ENCODE measurements around the gene INPP5B. TPM values are rescaled to one million over a fixed set of nuclear protein-coding genes. Genes with fewer than 3 reads are reported as not detected.

Gene INPP5B
- total RNA-seq, 1 donor from 2014 or later = 18.7 TPM

DNA sequence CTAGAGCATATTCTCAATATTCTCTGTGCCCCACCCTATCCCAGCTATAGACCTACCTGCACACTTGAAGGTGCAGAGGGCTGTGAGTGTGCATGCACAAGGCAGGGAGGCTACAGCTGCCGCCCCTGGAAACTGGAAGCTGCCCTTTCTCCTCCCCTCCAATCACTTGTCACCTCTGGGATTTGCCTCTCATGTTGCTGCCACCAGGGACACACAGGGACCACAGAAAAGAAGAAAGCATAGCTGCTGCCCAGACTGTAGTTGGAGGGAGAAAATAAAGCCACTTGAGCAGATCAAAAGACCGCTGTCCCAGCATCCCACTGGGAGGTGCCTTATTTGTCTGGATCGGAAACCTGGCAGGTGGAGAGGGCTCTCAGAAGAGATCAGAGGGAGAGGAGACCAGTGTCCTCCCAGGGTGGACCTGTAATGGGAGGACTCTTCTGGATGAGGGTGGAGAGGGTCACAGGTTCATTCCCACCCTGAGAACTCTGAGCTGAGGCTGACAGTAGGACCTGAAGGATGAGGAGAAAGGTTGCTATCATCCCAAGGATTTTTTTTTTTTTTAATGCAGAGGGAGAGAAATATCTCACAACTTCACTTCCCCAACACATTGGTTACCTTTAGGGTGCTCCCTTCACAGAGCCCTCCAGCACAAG lies 7.6 kb upstream of the INPP5B start:
- no peak overlapping the region for H3K4me3 ChIP-seq (ENCODE audit: low read depth, low read length)
- DNase-seq (ENCODE audit: low read depth) = no peak
- TF ChIP-seq, protein P1, sequence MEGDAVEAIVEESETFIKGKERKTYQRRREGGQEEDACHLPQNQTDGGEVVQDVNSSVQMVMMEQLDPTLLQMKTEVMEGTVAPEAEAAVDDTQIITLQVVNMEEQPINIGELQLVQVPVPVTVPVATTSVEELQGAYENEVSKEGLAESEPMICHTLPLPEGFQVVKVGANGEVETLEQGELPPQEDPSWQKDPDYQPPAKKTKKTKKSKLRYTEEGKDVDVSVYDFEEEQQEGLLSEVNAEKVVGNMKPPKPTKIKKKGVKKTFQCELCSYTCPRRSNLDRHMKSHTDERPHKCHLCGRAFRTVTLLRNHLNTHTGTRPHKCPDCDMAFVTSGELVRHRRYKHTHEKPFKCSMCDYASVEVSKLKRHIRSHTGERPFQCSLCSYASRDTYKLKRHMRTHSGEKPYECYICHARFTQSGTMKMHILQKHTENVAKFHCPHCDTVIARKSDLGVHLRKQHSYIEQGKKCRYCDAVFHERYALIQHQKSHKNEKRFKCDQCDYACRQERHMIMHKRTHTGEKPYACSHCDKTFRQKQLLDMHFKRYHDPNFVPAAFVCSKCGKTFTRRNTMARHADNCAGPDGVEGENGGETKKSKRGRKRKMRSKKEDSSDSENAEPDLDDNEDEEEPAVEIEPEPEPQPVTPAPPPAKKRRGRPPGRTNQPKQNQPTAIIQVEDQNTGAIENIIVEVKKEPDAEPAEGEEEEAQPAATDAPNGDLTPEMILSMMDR (conservative IDR thresholded peaks at IDR 0.05; ENCODE audit: low read depth, low read length) = no peak

DNA sequence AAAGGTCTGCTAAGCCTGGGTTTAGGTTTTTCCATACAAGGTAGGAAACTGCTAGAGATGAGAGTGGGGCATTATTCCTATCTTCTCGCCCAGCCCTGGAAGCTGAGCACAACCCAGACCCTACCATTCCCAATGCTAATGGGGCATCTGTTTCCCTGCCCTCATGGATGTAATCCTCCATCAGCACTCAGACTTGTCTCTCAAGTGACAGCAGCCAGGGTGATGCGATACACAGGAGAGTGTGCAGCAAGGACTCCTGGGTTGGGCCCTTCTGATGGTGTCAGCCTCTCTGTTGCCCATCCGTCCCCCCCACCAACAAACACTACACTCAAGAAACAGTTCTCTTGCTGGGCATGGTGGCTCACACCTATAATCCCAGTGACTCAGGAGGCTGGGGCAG lies 5.9 kb upstream of the INPP5B start:
- H3K4me3 ChIP-seq (ENCODE audit: low read depth, low read length) = no peak overlapping the region
- TF ChIP-seq, protein P1 (conservative IDR thresholded peaks at IDR 0.05; ENCODE audit: low read depth, low read length) = no peak
- no peak for DNase-seq (ENCODE audit: low read depth)

DNA sequence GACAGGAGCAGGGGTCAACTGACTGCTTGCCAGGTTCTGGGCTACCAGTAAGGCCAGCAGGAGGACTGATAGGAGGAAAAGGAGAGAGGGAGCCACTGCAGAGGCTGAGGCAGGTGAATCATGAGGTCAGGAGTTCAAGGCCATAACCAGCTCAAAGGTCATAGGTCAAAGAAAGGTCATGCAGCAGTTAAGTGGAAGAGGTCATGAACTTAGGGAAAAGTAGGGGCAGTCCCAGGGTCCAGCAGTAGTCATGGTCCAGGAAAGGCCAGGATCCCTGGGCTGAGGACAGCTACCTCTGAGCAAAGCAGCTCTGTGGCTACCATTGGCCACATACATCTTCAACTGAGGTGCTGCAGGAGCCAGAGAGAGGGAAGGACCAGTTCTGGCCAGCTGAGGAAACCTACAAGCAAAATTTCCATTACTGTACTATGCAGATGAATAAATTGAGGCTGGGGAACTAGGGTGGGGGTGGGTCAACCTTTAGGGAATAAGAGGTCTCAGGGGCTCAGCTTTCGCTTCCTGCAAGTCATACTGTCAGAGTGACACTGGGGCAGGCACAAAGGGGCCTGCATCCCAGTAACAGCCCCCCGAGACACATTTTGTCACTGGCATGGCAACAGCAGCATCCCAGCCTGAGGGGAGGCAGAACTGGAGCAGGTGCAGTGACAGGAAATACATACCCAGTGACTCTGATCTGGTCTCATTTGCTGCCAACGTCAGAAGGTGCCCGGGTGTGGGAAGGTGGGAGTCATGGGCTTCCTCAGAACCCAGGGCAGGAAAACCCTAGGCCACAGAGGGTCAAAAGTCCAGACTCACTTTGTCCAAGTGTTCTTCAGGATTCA lies 5.2 kb upstream of the INPP5B start:
- TF ChIP-seq, protein P1 (conservative IDR thresholded peaks at IDR 0.05; ENCODE audit: low read depth, low read length) = no peak
- no peak overlapping the region for H3K4me3 ChIP-seq (ENCODE audit: low read depth, low read length)
- DNase-seq (ENCODE audit: low read depth) = no peak

DNA sequence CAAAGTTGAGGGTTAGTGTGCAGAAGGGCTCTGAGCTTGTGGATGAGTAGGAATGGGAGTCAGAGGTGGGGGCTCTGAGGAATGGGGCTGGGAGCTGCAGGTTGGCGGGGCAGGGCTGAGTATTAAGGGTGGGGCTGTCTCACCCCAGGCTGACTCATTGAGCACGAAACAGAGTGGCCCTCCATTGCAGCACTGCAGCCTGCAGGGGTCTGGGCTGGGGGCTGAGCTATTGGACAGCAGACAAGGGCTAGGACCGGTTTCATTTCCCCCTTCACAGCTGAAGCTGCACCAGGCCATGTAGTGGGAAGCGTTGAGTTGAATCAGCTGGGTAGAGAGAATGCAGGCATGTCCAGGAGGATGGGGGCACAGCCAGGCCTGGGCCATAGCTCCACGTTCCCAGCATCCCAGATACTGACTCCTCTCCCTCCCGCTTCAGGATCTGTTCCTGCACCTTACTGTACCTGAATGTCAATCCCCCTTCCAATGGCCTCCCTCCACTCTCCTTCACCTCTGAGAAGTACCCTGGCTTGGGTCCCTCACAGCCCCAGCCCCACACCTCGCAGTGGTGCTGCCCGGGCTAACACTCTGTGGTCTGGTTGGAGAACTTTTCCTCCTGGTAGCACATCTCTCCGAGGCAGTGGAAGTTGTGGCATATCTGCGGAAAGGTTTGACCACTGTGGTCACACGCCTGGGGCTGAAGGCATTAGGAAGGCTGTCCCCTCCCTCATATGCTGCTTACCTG lies 4.4 kb upstream of the INPP5B start:
- H3K4me3 ChIP-seq (ENCODE audit: low read depth, low read length) = no peak overlapping the region
- TF ChIP-seq, protein P1 (conservative IDR thresholded peaks at IDR 0.05; ENCODE audit: low read depth, low read length) = no peak
- no peak for DNase-seq (ENCODE audit: low read depth)

DNA sequence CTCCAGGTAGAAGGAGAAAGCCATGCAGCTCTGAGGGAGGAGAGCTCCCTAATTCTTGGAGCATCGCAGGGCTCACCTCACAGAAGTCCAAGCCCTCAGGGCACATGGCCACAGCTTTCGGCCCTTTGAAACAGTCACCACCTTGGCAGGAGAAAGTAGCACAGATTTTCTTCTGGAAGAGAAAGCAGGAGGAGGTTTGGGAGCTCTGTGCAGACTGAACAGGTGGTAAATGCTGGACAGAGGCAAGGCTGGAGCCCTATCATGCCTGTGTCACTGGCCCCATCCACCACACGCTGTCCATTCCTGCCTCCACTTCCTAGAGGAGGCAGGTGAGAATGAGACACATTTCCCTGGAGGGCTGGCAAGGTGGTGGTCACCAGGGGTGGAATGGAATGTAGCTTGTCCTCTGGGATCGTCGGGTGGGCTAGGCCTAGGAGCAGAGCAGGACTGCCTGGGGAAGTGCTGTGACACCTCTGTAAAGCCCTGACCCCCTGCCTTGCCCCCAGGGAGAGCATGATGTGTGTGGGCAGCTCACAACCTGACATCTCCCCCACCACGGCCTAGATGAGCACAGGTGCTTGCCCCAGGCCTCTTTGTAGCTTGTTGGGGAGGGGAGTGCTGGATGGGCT lies 2.8 kb upstream of the INPP5B start:
- no peak for DNase-seq (ENCODE audit: low read depth)
- TF ChIP-seq, protein P1 (conservative IDR thresholded peaks at IDR 0.05; ENCODE audit: low read depth, low read length) = no peak
- no peak overlapping the region for H3K4me3 ChIP-seq (ENCODE audit: low read depth, low read length)

DNA sequence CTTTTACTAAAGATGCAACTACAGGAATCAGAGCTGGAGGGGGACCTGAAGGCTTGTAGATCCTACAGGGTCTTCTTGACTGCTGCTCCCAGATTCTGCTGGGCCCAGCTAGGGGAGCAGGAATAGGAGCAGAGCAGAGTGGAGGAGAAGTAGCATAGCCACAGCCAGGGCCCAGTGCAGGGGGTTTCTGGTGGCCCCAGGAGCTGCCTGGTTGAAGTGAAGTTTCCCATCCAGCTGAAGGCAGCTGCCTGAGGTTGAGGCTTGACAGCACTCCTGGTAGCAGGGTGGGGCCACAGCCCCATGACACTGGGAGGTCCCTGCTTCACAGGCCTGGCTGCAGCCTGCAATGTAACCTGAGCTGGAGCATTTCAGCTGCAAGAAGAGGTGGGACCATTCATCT lies 2.0 kb upstream of the INPP5B start:
- TF ChIP-seq, protein P1 (conservative IDR thresholded peaks at IDR 0.05; ENCODE audit: low read depth, low read length) = no peak
- H3K4me3 ChIP-seq (ENCODE audit: low read depth, low read length) = no peak overlapping the region
- no peak for DNase-seq (ENCODE audit: low read depth)
